C4-2B (cell line): Measurements from ENCODE around the gene ASB18.

Experiments used
- ZFX ChIP-seq: fragments of 450-650 bp; IDR thresholded peaks from 2 replicates; pipeline ENCODE4 v1.6.1; 2017
- TF ChIP-seq, protein P1 (sequence below): fragments of 450-650 bp; conservative IDR thresholded peaks from 2 replicates; pipeline ENCODE4 v1.5.1; 2017; ENCODE audit warnings: mild to moderate bottlenecking

DNA sequence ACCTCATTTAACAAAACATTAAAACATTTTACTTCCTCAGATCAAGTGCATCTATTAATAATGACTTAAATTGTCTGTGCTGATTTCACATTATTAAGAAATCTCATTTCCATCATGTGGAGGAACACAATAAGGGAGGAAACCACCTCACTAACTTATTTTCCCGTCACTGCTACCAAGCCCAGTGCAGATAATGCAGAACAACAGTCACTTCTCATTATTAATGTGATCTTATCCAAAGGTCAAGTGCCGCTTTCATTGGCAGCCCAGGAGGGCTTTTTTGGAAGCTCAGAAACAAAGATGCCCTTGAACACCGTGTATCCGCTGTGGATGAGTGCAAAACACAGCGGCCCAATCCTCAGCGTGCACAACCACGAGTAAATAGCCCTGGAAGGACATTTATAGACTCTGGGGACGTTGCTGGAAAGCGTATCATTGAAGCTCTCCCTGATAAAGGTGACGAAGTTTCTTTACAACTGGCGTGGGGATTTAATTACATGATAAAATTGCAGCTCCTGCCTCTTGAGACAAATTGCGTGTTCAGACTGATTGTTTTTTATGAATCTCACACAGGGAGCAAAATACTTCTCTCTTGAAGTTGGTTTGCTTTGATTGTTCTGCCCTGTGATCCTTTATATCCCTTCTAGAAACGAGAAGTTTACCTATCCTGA is 13.2 kb downstream of the ASB18 start:
- TF ChIP-seq, protein P1, sequence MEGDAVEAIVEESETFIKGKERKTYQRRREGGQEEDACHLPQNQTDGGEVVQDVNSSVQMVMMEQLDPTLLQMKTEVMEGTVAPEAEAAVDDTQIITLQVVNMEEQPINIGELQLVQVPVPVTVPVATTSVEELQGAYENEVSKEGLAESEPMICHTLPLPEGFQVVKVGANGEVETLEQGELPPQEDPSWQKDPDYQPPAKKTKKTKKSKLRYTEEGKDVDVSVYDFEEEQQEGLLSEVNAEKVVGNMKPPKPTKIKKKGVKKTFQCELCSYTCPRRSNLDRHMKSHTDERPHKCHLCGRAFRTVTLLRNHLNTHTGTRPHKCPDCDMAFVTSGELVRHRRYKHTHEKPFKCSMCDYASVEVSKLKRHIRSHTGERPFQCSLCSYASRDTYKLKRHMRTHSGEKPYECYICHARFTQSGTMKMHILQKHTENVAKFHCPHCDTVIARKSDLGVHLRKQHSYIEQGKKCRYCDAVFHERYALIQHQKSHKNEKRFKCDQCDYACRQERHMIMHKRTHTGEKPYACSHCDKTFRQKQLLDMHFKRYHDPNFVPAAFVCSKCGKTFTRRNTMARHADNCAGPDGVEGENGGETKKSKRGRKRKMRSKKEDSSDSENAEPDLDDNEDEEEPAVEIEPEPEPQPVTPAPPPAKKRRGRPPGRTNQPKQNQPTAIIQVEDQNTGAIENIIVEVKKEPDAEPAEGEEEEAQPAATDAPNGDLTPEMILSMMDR, result no peak
- no peak for TF ChIP-seq ZFX
